ENCODE measurements around the gene RELN.

DNA sequence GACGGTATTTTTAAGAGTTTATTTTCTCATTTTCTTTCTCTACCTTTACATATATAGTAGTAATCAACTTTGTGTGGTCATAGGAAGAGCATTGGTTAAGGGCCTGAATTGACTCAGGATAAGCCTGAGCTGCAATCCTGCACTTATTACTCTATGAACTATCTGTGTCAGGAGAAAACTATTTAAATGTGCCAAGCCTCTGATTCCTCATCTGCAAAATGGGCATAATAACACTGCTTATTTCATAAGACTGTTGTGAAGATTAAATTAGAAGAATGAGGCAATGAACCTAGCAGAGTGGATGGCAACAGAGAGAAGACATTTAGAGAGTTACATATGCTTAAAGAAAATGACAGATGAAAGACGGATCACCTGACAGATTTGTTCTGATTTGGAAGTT, 175.5 kb downstream of the RELN start:
- no peak for TF ChIP-seq YY1 (tag by site-specific recombination; IDR thresholded peaks at IDR 0.05)
- TF ChIP-seq ZNF335 (tag by site-specific recombination; conservative IDR thresholded peaks at IDR 0.05): no peak

Measured in HEK293 (cell line).